Liver (tissue), 9 donors: ENCODE data around the gene ACMSD. TPM values are rescaled to one million over a fixed set of nuclear protein-coding genes. Genes with fewer than 3 reads are reported as not detected.

Experiments
- DNase-seq: peaks from one replicate; pipeline ENCODE4 v3.0.0-alpha.2; 2017; ENCODE audit warnings: low spot score
- H3K27ac ChIP-seq, 2 donors: one replicate each; pipeline ENCODE4 v1.7.0; 2013; ENCODE audit warnings: inconsistent platforms in 2 of 2, low read length in 2 of 2, control low read depth in 1 of 2, low read depth in 1 of 2, mild to moderate bottlenecking in 1 of 2
- H3K27me3 ChIP-seq, 4 donors: one replicate each; pipeline versions ENCODE4 v1.6.1 to v1.7.0; 2013; ENCODE audit warnings: low read length in 3 of 4, inconsistent platforms in 1 of 4, mild to moderate bottlenecking in 1 of 4, moderate library complexity in 1 of 4; ENCODE audit not compliant: control insufficient read depth in 4 of 4, insufficient read depth in 4 of 4
- H3K36me3 ChIP-seq, 4 donors: one replicate each; pipeline versions ENCODE4 v1.6.1 to v1.7.0; 2013; ENCODE audit warnings: low read length in 3 of 4, mild to moderate bottlenecking in 3 of 4, low read depth in 1 of 4, moderate library complexity in 1 of 4; ENCODE audit not compliant: control insufficient read depth in 4 of 4, insufficient read depth in 3 of 4
- H3K4me1 ChIP-seq, 4 donors: one replicate each; pipeline versions ENCODE4 v1.6.1 to v1.7.0; 2013; ENCODE audit warnings: low read length in 3 of 4, mild to moderate bottlenecking in 3 of 4, moderate library complexity in 1 of 4; ENCODE audit not compliant: control insufficient read depth in 4 of 4, insufficient read depth in 4 of 4
- H3K4me3 ChIP-seq, 3 donors: one replicate each; pipeline versions ENCODE4 v1.6.1 to v1.7.0; 2013; ENCODE audit warnings: low read length in 3 of 3, control low read depth in 1 of 3, low read depth in 1 of 3, mild to moderate bottlenecking in 1 of 3
- H3K9ac ChIP-seq, 2 donors: one replicate each; pipeline ENCODE4 v1.7.0; 2013; ENCODE audit warnings: low read length in 2 of 2, mild to moderate bottlenecking in 2 of 2, moderate library complexity in 2 of 2, control low read depth in 1 of 2, low read depth in 1 of 2
- H3K9me3 ChIP-seq, 4 donors: one replicate each; pipeline versions ENCODE4 v1.6.1 to v1.7.0; 2013; ENCODE audit warnings: low read length in 3 of 4; ENCODE audit not compliant: control insufficient read depth in 4 of 4
- CTCF ChIP-seq: fragments of 150-350 bp; IDR thresholded peaks from 2 replicates; pipeline ENCODE4 v1.5.1; 2017; ENCODE audit warnings: improper control_type of control experiment, low read depth, low read length; ENCODE audit not compliant: missing input control
- EGR1 ChIP-seq, 2 donors: IDR thresholded peaks; 2 replicates each; pipeline ENCODE4 v1.6.1; 2016 to 2018; ENCODE audit warnings: antibody characterized with exemption in 2 of 2, low read depth in 2 of 2
- FOXA1 ChIP-seq: IDR thresholded peaks from 2 replicates; pipeline ENCODE4 v1.6.1; 2016; ENCODE audit warnings: antibody characterized with exemption
- GABPA ChIP-seq, 2 donors: IDR thresholded peaks in 1 of 2; conservative IDR thresholded peaks in 1 of 2; 2 replicates each; pipeline ENCODE4 v1.6.1; 2016; ENCODE audit warnings: antibody characterized with exemption in 2 of 2, mild to moderate bottlenecking in 1 of 2, moderate library complexity in 1 of 2
- HNF4A ChIP-seq, 2 donors: conservative IDR thresholded peaks; 2 replicates each; pipeline ENCODE4 v1.6.1; 2016; ENCODE audit warnings: antibody characterized with exemption in 2 of 2, mild to moderate bottlenecking in 2 of 2
- RAD21 ChIP-seq, 2 donors: IDR thresholded peaks; 2 replicates each; pipeline ENCODE4 v1.6.1; 2016; ENCODE audit warnings: antibody characterized with exemption in 2 of 2, mild to moderate bottlenecking in 2 of 2
- RXRA ChIP-seq, 2 donors: IDR thresholded peaks; 2 replicates each; pipeline ENCODE4 v1.6.1; 2017 to 2018; ENCODE audit warnings: antibody characterized with exemption in 2 of 2, mild to moderate bottlenecking in 1 of 2
- SP1 ChIP-seq: IDR thresholded peaks from 2 replicates; pipeline ENCODE4 v1.6.1; 2018; ENCODE audit warnings: antibody characterized with exemption, mild to moderate bottlenecking
- TAF1 ChIP-seq: conservative IDR thresholded peaks from 2 replicates; pipeline ENCODE4 v1.6.1; 2016; ENCODE audit warnings: antibody characterized with exemption, mild to moderate bottlenecking
- YY1 ChIP-seq: IDR thresholded peaks from 2 replicates; pipeline ENCODE4 v1.6.1; 2016; ENCODE audit warnings: antibody characterized with exemption, mild to moderate bottlenecking
- WGBS: extraction: QIAGEN DNeasy Blood & Tissue Kit; methylation state at CpG from one replicate; pipeline ENCODE4 v1.1.7; 2013; 5-methylcytosine and 5-hydroxymethylcytosine counted together
- polyA plus RNA-seq, 2 donors: library from polyadenylated mRNA; stranded (reverse) in 1 of 2; unstranded in 1 of 2; fragments of 200-250 nt in 1 of 2; fragments of >200 nt in 1 of 2; fragmentation: Nextera tagmentation in 1 of 2; extraction: Ambion mirVana in 1 of 2; gene quantifications; one replicate each; pipeline versions ENCODE4 v1.2.1 to v1.2.3, GENCODE V29; 2013 to 2015
- total RNA-seq, 2 donors: library from RNA; depleted of rRNA; stranded (reverse); fragments of >200 nt; gene quantifications; one replicate each; pipeline ENCODE4 v1.2.3, GENCODE V29; 2014
- TF ChIP-seq, protein P1 (sequence below): IDR thresholded peaks from 2 replicates; pipeline ENCODE4 v1.6.1; 2016; ENCODE audit warnings: antibody characterized with exemption
- donor health status: healthy.
- donor health status: healthy.
- donor health status: healthy.
- donor health status: healthy.
- donor health status: healthy.

The ACMSD gene
- total and polyA plus RNA-seq, 4 donors, result 11.9 to 91.4 (median 75.8) TPM

DNA sequence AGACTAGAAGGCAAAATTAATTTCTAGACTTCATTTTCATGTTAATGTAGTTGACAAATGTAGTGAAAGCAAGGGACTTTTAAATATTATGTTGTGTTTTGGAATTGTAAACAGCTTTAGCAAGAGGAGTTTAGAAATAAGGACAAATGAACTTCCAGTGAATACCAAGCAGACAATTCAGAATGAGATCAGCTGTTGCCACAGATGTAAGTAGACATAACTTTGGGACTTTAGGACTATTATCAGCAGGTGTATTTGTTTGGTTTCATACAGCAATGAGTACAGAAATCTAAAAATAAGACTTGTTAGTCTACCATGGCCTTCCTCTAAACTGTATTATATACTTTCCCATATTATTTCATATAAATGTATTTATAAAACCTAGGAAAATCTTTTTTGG lies 46.0 kb downstream of the ACMSD start:
- H3K9me3 ChIP-seq, result no peaks in the 10 kb centered on the region
- no peaks in the 10 kb centered on the region for H3K27me3 ChIP-seq
- no peak overlapping the region for H3K9ac ChIP-seq
- DNase-seq, result no peak
- no peak overlapping the region for H3K4me3 ChIP-seq
- TF ChIP-seq YY1 (no peak), FOXA1 (no peak), RAD21 (IDR thresholded peaks at IDR 0.05) (no peak)
- no peak overlapping the region for H3K27ac ChIP-seq
- H3K4me1 ChIP-seq, result no peaks in the 10 kb centered on the region
- peaks cover 0 to 40% (median 21%) of the 10 kb centered on the region in 4 donors for H3K36me3 ChIP-seq

DNA sequence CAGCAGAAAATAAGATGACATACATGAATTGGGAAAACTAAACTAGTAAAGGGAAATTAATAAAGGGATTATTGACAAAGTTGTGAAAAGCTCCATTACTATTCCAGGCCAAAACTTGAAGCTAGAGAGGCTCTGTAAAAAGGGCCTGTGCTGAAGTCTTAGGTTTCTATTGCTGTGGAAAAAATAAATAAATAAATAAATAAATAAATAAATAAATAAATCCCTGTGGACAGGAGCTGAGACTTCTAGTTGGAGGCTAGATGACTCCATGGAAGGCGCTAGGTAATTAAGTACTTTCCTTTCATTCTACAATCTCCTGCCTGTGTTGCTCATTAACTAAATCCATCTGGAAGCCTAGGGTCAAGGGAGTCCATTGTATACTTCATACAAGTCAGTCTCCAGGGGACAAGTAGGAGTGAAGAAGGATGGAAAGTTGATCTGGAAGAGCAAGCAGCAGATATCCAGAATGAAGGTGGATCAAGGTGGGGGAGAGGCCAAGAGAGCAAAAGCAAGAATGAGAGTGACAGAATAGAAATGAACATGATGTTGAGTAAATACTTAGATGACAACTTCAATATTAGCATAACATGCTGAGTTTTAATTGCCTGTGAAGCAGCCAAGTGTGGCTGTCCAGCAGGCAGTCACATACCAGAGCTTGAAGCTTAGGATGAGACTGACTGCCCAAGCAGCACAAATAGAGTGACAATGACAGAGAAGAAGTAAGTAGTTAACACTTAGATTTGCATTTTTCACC lies 54.0 kb downstream of the ACMSD start:
- Histone ChIP-seq H3K9ac (no peak overlapping the region), H3K27me3 (no peaks in the 10 kb centered on the region), H3K4me3 (no peak overlapping the region), H3K27ac (no peak overlapping the region), H3K9me3 (no peaks in the 10 kb centered on the region), H3K4me1 (no peaks in the 10 kb centered on the region), H3K36me3 (peaks cover 0 to 3% (median 1%) of the 10 kb centered on the region in 4 donors)
- 94% methylated on average over 1 of the region's 1 CpG for WGBS
- TF ChIP-seq YY1 (no peak), EGR1 (IDR thresholded peaks at IDR 0.05; ENCODE audit: low read depth in 2 of 2) (no peak), TAF1 (no peak), SP1 (no peak), HNF4A (conservative IDR thresholded peaks at IDR 0.05) (no peak)
- DNase-seq, result no peak

- TF ChIP-seq EGR1 (IDR thresholded peaks at IDR 0.05; ENCODE audit: low read depth in 2 of 2) (no peak), RAD21 (IDR thresholded peaks at IDR 0.05) (peak; percentile 67 to 74), TAF1 (no peak), RXRA (IDR thresholded peaks at IDR 0.05) (no peak), CTCF (peak; percentile 30)
- peaks cover 1 to 15% (median 12%) of the 10 kb centered on the region in 4 donors for H3K4me1 ChIP-seq
- no peak overlapping the region for H3K9ac ChIP-seq
- H3K27ac ChIP-seq, result no peak overlapping the region
- H3K36me3 ChIP-seq, result peaks cover 0 to 12% (median 12%) of the 10 kb centered on the region in 4 donors
- H3K4me3 ChIP-seq, result no peak overlapping the region
- no peaks in the 10 kb centered on the region for H3K9me3 ChIP-seq
- no peak for DNase-seq
- H3K27me3 ChIP-seq, result no peaks in the 10 kb centered on the region
These were observed 59.5 kb downstream of the ACMSD start for GRCh38 chr2:134897932-134898331.

- DNase-seq, result no peak
- Histone ChIP-seq H3K4me1 (peaks cover 1 to 15% (median 12%) of the 10 kb centered on the region in 4 donors), H3K4me3 (no peak overlapping the region), H3K27ac (no peak overlapping the region), H3K36me3 (peaks cover 0 to 12% (median 12%) of the 10 kb centered on the region in 4 donors), H3K27me3 (no peaks in the 10 kb centered on the region), H3K9me3 (no peaks in the 10 kb centered on the region), H3K9ac (no peak overlapping the region)
- TF ChIP-seq GABPA (IDR thresholded peaks at IDR 0.05 in 1 of 2, conservative IDR thresholded peaks at IDR 0.05 in 1 of 2), result peak; percentile 38 to 47
- TF ChIP-seq, protein P1, sequence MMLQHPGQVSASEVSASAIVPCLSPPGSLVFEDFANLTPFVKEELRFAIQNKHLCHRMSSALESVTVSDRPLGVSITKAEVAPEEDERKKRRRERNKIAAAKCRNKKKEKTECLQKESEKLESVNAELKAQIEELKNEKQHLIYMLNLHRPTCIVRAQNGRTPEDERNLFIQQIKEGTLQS, result no peak
These were observed 60.8 kb downstream of the ACMSD start for GRCh38 chr2:134899204-134899603.
